Stimulated activated CD4-positive, alpha-beta T cell treated with anti-CD3 and anti-CD28 coated beads, Interleukin-2, amount 100 ng/mL, for 24 hours (primary cell): Measurements from ENCODE around the gene PKHD1.

Source experiments
- DNase-seq, 2 donors: peaks; one replicate each; pipeline ENCODE4 v3.0.0-alpha.2; 2020

Gene PKHD1, protein sequence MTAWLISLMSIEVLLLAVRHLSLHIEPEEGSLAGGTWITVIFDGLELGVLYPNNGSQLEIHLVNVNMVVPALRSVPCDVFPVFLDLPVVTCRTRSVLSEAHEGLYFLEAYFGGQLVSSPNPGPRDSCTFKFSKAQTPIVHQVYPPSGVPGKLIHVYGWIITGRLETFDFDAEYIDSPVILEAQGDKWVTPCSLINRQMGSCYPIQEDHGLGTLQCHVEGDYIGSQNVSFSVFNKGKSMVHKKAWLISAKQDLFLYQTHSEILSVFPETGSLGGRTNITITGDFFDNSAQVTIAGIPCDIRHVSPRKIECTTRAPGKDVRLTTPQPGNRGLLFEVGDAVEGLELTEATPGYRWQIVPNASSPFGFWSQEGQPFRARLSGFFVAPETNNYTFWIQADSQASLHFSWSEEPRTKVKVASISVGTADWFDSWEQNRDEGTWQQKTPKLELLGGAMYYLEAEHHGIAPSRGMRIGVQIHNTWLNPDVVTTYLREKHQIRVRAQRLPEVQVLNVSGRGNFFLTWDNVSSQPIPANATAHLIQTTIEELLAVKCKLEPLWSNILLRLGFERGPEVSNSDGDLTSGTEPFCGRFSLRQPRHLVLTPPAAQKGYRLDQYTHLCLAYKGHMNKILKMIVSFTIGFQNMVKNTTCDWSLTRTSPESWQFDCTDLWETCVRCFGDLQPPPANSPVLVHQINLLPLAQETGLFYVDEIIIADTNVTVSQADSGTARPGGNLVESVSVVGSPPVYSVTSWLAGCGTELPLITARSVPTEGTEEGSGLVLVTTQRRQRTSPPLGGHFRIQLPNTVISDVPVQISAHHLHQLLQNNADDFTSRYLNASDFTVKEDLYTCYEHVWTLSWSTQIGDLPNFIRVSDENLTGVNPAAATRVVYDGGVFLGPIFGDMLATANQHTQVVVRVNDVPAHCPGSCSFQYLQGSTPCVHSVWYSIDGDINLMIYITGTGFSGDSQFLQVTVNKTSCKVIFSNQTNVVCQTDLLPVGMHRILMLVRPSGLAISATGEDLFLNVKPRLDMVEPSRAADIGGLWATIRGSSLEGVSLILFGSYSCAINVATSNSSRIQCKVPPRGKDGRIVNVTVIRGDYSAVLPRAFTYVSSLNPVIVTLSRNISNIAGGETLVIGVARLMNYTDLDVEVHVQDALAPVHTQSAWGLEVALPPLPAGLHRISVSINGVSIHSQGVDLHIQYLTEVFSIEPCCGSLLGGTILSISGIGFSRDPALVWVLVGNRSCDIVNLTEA (N-terminal part only)

DNA sequence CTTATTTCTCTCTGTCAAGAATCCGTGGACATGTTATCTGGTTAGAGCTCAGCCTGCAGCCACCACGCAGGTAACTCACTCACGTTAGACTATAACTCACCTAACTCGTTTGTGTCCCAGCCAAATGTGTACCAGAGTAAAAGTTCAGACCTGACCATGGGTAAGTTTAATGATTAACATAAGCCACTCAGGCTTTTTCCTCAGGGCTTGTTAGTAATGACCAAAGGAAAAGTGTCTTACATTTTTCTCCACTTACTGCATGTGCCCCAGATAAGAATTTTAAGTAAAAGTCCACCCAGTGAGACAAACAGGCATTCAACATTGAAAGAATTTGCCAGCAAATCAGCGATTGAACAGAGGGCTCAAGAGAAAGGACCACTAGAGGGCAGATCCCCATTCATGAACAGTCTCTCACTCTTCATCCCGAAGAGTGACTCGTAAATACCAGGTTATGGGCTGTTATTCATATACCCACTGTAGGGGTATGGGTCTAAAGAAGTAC is at the start of gene PKHD1:
Gene PKHD1 (minus strand): TSS at position 116 of the 502 bp plus-strand sequence. CDS start 2,680 bp downstream, outside the sequence.
- DNase-seq = no peak

DNA sequence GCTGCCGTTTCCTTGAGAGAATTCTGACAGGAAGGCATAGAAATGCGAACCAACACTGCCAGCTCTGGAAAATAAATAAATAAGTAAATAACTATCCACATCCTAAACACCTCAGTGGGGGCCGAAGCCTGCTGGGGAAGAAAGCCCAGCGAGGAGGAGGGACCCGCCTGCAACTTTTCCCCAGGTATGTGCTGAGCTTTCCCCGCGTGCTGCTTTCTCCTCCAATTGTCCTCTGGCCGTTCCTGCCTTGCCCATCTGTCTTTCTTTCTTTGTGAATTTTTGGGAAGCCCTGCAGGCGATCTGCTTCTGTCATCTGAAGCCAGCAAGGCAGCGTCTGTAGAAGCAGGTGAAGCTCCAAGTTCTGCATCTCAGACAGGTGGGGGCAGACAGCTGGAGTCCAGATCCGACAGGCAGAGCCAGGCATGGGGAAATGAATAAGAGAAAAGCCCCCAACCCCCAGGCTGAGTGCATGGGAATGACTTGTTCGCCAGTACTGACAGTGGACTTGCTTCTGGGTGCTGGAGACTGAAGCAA is 49.6 kb upstream of the PKHD1 start:
- no peak for DNase-seq

DNA sequence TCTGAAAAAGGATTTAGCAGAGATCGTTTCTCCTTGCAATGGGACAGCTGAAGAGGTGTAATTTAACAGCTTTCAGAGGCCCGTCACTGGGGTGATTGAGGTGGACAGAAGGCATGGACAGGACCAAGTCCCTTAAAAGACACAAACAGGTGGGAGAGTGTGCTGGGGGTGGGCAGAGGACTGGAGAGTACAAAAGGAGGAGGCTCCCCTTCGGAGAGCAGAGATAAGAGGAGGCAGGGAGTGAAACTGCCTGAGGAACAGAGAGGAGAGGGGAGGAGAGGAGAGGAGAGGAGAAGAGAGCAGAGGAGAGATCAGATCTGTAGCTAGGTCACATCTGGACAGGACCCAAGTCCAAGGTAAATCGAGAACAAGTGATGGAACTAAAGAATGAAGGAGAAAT is 48.6 kb upstream of the PKHD1 start:
- DNase-seq = no peak

DNA sequence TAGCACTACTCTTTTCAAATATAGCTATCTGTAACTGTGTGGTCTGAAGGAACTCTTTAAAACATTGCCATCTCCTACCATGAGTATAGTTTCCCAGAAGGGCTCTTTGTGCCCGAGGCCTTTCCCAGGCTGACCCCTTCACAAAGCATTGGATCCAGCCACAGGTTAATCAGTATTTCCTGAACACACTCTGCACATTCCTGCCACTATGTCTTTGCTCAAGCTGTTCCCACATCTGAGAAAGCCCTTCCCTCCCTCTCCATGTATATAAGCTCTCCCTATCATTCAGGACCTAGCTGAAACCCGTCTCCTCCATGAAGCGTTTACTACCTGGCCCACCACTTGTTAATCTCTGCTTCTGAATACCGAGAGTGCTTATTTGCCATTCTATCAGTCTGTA is 47.8 kb upstream of the PKHD1 start:
- DNase-seq = no peak

DNA sequence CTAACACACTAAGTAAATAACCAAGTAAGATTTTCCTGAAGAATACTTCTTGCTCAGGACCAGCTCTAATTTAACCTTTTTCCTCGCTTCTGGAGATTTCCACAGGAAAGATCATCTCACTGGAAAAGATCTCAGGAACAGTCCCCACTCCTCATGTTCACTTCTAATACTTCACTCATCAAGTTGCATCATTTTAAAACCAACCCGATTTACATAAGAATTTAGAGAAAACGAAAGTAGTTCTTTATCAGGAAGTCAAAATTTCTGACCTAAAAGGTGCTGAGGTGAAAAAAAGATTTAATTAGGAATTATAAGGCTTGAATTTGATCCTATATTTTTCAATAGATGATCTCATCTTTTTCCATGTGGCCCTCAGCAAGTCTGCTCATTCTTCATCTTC is 46.6 kb upstream of the PKHD1 start:
- DNase-seq = no peak

DNA sequence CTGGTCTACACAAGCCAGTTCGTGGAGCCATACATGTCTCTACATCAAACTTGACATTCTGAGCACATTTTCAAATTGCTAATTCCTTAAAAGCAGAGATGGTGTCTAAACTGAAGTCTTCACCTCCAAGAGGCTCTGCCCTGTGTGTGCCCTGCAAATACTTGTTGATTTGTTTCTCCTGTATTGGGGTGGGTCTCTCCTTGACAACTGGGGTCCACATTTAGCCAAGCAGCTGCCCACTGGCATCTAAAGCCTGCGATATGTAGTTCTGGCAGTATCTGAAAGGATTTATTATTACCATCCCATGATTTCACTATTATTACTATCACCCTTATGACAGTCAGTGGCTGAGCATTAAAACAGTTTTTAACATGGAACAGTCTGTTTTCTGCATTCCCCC is 45.9 kb upstream of the PKHD1 start:
- no peak for DNase-seq

DNA sequence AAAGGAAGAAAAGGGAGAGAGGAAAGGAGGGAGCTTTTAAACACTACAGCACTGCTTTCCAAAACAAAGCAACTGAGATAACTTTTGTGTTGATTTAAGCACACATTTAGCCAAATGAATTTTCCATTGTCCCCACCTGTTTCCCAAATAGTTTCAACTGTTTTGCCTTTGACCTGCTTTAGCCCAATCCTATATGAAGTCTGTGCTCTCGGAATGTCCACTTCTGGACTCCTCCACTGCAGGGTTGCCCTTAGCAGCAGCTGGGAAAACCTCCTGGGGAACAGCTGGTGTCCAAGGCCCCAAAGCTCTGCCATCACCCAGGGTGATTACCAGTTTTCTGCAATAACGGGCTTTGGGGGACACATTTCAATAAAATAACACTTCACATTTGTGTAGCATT is 44.9 kb upstream of the PKHD1 start:
- DNase-seq = no peak

DNA sequence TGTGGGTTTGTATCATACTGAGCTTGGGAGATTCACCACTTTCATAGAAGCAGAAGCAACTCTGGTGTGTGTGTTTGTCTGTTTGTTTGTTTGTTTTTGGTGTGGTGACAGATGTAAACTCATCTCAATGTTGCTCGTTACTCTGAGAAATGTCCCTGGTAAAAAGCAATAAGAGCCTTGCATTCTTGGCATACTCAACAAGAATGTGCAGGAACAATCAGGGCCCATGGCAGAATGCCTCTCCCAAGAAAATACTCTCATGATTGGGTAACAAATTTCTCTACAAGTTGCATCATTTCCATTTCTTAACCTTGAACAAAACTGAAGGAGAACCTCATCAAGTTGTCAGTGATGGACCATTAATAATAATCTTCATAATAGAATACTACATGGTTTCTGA is 43.0 kb upstream of the PKHD1 start:
- DNase-seq = no peak

DNA sequence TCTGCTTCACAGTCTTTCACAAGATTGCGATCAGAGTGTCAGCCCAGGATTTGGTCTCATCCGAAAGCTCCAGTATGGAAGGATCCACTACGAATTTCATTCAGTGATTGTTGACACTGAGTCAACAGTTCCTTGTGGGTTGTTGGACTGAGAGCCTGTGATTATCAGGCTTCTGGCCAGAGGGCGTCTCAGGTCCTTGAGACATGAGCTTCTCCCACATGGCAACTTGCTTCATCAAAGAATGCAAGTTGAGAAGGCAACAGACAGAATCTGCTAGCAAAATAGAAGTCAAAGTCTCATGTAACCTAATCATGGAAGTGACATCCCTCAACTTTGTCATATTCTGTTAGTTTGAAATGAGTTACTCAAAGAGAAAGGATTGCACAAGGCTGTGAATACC is 40.5 kb upstream of the PKHD1 start:
- DNase-seq = no peak

DNA sequence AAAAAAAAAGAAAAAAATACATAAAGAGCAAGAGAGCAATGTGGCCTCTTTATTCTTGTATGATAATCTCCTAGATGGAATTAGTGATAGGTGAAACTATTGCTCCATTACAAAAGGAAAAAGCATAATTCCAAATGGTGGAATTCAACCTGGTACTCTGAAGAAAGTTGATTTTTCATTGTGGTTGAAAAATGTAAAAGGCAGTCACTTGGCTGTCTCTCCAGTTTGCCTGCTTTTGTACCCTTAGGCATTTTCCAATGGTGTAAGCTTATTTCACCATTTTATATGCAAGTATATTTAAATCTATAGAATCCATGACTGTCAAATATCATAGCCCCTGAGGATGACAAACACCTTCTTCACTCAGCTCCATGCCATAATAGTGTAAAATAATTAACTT is 38.8 kb upstream of the PKHD1 start:
- no peak for DNase-seq

DNA sequence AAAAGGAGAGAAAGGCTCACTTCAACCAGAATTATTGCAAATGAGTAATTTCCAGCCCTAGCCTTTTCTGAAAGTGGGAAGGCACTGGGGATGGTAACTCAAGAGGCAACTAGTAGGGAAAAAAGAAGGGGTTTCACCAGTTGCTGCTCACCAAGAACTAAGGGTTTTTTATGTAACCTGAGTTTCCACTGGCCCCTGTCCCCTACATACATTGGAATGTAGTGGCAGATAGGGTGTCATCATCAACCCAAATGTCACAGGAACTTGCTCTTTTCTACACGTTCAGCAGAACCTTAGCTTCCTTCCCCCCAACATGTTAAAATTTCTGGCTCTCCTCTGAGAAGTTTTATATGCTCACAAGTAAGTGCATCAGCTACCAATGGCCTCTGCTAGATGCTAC is 38.2 kb upstream of the PKHD1 start:
- no peak for DNase-seq

DNA sequence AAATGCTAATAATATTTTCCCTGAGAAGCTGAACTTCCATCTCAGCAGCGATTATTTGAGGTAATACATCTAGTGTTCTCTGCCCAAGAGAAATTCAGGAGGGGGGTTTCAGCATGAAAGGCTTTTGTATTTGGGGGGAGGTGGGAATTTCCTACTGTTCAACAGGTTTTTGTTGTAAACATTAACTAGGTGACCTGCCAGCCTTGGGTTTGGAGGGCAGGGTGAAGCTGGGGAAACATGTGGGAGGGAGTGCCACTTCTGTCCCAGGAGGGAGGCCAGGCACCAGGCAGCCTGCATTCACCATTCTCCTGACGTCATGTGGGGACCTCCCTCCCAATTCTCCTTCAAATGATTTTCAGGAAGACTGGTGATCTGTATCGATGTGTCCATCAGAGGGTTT is 37.7 kb upstream of the PKHD1 start:
- DNase-seq = no peak

DNA sequence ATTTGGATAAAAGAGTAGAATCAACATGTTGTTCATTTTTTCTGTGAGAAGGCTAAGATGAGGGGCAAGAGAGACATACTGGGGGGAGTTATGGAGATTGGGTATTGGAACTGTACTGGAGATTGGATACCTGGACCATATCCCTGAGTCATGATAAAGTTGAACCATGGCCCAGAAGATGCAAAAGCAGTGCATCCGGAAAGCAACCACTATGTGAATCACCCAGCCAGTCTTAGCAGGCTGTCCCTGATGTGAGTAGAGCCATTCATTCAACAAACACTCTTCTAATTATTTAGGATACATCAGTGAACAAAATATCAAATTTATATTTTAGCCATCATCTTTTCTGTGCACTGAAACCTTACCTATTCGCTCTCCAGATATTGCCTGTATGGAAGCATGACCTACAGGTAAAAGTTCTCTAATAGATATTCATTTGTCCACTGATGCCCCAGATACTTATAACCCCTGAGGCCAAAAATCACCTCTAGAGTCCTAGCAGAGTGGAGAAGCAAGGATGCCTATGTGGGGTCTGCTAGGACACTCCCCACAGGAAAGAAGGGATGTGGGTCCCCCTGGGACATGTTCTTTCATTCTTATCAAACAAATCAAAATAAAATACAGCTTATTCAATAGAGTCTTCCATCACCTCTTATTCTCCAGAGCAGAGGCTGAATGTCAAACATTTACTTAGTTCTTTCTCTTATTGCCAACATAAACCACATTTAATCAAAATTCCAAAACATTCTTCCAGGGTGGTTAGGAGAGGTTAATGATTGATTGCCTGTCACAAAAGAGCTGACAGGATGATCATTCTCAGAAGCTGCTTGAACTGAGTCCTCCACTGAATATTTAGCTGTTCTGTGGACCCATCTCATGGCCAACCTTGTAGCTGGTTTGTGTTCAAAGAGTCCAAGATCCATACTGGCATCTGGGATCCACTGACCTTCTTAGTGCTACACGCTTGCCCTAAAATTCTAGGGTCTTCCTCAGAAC is 37.0 kb upstream of the PKHD1 start:
- no peak for DNase-seq

DNA sequence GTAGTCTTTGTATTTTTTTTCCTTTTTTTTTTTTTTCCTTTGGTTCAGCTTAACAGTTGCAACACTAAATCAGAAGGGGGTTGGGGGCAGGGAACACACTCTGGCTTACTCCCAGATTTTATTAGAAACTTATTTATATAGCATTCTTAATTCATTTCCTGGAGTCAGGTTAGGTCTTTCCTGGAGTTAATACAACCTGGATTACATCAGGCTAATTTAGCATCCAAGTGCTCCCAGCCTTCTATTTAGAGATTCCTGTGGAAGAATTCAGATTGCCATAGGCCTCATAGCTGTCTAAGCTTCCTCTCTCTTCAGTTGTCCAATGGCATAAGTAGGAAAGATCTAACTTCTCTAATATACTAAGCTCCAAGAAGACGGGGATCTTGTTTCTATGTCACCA is 35.8 kb upstream of the PKHD1 start:
- DNase-seq = no peak

DNA sequence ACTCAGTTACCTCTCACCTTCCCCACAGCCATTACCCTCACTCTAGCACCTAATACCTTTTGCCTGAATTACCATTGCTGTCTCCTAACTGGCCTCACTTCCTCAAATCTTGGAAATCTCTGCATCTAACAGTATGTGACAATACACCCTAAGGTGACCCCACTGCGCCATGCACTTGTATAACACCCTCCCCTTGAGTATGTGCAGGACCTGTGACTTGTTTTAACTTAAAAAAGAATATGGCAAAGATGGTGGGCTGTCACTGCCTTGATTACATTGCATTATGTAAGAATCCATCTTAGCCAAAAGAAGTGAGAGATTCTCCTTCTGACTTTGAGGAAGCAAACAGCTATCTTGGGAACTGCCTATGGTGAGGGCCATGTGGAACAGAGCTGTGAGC is 29.9 kb upstream of the PKHD1 start:
- no peak for DNase-seq

DNA sequence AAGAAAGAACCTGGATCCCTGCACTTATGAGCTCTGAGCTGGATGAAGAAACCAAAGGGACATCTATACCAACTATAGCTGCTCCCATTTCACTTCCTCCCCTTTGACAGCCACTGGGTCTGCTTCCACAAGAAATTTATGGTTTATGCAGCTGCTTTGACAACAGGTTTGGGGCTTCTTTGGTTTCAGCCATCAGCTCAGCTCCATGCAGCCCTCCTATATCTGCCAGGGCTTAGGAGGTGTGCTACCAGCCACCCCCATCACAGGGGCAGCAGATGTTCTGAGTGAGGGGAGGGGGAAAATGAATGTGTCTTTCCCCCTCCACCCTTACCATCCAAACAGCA is 29.2 kb upstream of the PKHD1 start:
- DNase-seq = no peak

DNA sequence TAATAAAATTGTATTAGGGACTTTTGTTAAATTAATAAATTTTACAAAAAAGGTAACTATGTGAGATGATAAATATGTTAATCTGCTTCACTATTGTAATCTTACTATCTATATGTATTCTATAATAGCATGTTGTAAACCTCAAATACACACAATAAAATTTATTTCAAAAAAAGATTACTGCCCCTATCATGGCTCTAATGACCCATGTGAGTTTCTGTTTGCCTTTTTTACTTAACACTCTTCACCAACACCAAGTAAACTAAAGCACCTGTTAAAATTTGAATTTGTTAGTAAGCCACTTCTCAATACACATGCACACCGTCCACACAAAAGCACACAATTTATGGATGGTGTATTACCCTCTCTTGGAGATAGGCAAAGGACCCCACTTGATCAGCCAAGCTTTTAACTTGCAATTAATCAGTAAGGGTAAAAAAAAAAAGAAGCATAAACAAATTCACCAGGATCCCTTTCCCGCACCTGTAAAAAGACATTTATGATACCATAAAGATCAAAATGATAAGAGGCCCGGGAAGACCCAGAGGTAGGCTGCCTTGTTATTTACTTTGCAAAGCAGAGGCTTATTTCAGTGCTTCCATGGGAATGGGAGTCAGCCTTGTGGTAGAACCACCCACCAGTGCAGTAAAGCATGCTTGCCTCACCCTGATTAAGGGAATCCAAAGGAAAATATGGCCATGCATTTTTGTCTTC is 28.6 kb upstream of the PKHD1 start:
- no peak for DNase-seq

DNA sequence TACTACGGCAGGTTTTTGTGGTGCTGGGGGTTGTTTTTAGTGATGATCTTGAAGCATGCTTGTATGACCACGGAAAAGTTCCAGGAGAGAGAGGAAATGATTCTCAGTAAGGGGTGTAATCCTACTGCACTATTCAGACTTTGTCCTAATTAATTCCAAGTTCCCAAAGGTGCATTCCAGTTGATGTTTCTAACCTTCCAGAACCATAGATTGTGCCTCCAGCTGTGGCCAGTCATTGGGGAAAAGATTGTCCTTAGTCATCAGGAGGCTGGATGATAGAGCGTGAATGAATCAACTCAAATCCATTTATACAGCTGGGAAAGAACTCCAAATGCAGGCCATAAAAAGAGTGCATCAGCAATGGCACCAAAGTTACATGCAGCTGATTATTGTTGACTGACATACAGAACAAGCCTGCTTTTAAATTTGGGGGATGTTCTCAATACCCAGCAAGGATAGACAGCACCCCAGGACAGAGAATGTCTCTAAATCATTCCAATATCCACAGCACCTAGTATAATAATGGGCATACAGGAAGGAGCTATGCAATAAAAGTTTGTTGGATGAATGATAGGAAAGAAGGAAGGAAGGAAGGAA is 27.8 kb upstream of the PKHD1 start:
- no peak for DNase-seq

DNA sequence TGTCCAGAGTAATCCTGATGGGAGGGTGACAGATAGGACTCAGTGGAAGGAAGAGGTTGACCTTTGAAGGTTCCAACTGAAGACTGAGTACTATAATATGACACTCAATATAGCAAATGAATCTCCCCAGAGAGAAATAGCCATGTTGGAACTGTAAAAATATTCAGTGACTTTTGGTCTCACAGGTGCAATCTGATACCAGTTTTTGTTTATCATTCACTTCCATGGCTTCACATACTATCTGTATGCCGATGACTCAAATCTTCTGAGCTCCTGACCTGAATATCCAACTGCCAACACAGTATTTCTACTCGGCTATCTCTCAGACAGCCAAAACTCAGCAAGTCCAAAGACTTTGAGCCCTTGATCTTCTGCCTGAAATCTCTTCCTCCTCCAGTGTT is 21.8 kb upstream of the PKHD1 start:
- DNase-seq = no peak

DNA sequence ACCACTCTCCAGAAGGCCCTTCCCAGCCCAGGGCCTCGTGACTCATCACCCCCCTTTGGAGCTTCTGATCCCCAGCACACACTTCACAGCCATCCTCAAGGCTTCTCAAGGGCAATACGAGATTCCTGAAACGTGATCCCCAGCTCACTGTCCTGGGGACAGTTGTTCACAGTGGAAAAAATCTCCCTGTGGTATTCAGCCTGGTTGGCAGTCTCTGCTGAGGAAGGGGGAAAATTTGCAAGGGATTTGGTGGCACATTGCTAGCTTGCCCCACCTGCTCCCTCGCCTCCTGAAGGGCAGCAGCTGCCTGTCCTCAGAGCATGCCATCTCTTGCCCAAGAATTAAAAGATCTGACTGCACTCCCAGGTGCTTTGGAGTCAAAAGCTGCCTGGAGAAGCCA is 20.7 kb upstream of the PKHD1 start:
- DNase-seq = no peak

DNA sequence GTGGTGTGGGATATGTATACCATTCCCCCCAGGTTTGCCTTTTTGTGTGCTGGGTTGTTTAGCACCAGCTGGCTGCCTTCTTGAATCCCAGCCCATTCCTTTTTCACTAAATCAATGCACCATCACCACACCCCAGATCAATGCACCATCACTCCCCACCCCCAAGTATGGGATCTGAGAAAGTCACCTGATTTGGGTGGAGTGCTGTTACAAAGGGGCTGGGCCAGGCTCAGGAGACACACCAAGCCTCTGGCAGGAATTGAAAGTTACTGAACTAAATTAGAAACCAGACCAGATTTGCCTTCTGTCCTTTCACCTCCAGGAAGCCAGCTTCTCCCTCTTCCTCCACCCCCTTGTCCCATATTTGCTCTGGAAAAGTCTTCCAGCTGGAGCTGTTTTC is 19.6 kb upstream of the PKHD1 start:
- DNase-seq = no peak
